Bone marrow (tissue), 2 donors: Measurements from ENCODE around the gene HADHB.
"Not testable (repeated sequence)": the region's sequence is repeated elsewhere in the genome, so short reads cannot be mapped to it uniquely, and the experiment has no call there.

Experiments
- DNase-seq, 2 donors: peaks; one replicate each; lab custom pipeline; 2025; lab: John Stamatoyannopoulos, UW

HADHB gene

DNA sequence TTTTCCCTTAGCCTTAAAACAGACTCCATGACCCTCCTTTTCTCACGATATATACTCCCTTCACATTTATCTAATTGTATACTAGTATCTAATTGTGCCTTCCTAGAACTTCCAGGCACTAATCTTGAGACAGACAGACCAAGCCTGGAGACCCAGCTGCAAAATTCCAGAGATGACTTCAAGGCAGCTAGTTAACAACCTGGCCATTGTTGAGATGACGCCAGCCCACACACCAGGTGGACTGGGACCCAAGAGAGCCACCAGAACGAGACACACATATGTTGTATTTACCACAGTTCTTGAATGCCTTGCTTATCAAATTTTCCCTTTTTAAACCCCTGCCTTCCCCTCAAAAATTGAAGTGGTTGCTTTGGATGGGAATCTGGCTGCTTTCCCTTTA, 52.3 kb downstream of the HADHB start:
- DNase-seq, result no peak

DNA sequence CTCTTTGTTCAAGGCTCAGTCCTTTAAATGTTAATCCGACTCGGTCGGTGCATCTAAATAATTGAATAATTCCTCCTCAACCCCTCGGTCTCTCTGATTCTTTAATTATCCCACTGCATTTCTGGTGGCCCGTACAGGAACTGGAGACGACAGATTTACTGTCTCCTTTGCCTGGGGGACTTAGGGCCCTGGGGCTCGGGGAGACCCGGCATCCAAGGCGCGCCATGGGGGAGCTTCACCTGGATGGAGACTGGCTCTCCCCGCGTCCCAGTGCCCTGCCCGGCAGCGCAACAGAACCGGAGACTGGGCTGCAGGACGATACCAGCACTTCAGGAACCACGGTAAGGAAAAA, 53.5 kb downstream of the HADHB start:
- no peak for DNase-seq

DNA sequence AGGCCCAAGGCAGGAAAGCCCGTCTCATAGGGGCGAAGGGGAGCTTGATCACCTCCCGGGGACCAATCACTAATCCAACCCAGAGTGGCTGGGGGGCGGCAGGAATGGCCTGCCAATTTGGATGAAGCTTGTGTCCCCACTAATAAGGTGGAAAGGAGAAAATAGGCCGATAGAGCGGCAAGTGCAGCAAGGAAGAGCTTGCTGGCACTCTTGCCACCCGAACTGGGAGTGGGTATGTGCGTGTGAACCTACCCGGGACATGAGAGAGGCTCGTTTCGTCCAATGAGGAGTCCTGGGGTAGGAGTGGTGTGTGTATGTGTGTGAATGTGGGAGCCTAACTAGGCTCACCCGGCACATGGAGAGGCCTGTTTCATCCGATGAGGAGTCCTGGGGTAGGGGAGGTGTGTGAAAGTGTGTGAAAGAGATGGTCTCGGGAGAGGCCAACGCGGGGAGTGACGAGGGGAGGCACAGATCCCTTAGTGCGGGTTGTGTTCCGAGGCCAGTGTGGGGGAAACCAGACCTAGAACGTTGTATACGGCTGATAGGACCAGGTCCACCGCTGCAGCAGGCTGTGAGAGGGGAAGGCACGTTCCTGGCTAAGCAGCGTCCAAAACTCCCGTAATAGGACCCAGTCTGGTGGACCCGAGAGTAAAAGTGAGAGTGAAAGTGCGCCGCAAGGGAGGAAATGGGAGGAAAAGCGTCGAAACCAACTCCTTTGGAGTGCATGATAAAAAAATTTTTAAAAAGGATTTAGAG, 54.1 kb downstream of the HADHB start:
- peak in 1 of 2 donors; percentile 35 for DNase-seq

DNA sequence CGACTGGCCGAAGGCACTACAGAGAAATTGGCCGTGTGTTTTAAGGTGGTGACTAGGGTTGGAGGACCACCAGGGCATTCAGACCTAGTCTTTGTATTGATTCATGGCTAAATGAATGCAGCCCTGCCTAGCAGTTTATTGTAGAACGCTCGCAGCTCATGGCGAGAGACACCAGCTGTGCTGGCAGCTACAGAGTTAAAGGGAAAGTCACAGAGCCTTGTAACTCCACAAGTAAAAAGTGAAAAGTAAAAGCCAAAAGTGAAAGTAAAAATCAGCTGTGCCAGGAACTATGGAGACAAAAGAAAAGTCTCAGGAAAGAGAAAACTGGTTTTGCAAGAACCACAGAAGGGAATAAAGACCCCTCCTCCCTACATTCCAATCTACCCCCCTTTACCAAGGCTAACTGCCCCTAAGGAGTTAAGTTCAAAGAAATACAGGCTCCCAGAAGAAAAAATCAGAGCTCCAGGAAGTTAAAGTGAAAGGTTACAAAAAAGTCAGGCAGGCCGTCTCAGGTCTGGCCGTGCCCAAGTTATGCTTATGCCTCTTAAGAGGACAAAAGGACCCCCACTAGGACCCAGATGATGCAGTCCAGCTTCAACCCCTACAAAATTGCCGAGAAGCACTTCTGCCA, 54.8 kb downstream of the HADHB start:
- peak in 1 of 2 donors; percentile 52 for DNase-seq

DNA sequence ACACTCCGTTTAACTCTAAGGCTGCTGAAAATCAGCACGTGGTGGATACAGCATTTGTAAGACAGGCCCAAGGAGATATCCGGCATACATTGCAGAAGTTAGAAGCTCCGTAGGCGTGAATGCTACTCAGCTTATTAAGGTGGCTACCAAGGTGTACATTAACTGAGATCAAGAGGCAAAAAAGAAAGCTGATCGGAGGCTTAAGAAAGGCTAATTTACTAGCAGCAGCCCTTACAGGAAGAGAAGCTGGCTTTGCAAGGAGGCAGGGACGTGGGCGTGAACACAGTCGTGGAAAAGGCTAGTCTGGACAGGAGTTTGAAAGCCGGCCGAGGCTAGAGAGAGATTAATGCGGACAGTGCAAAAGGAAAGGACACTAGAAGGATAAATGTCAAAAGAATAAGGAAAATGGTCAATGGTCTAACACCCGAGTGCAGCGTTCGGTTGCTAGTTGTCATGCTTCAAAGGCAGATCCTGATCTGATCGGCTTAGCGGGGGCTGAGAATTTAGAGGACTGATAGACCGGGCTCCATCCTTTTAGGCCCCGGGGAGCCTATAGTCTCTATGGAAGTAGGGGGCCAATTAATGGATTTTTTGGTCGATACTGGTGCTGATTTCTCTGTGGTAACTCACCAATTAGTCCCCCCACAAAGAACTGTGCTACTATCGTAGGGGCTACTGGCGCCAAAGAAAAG, 55.6 kb downstream of the HADHB start:
- DNase-seq, result no peak

DNA sequence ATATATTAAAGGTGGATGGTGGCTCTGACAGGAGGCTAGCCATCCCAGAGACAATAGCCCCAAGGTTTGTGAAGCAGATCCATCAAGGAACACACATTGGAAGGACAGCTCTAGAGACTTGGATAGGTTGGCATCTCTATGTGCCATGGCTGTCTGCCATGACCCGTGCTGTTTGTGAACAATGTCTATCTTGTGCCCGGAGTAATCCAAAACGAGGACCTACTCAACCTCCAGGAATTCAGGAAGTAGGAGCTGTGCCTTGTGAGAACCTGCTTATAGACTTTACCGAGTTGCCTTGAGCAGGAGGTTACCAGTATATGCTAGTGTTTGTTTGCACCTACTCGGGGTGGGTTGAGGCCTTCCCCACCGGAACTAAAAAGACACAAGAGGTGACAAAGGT, 58.1 kb downstream of the HADHB start:
- no peak for DNase-seq

DNA sequence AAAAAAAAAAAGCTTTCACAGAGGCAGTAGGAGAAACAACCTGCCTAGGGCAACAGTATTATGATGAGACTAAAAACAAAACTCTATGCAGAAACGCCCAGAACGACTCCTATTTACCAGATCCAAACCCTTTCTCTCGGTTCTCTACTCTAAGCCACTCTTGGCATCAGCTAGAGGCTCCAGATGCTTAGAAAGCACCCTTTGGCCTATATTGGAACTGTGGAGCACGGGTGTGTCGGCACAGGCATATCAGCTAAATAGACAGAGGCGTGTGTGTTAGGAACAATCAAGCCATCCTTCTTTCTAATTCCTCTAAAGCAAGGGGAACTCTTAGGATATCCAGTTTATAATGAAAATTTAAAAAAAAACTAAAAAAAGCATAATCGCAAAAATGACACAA, 60.4 kb downstream of the HADHB start:
- not testable (repeated sequence) for DNase-seq

DNA sequence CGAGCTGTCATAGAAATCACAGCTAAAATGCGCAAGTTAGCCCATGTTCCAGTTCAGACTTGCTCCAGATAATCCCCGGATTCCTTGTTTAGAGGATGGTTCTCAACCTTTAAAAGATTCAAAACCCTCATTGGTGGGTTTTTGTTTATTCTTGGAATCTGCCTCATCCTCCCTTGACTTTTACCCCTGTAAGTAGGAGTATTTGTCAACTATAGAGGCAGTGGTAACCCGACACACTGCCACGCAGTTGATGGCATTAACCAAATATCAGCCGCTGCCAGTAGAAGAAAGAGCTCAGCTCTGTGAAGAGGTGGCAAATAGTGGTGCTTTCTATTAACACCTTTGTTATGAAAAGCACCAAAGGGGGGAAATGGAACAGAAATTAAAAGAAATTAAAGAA, 60.8 kb downstream of the HADHB start:
- no peak for DNase-seq

DNA sequence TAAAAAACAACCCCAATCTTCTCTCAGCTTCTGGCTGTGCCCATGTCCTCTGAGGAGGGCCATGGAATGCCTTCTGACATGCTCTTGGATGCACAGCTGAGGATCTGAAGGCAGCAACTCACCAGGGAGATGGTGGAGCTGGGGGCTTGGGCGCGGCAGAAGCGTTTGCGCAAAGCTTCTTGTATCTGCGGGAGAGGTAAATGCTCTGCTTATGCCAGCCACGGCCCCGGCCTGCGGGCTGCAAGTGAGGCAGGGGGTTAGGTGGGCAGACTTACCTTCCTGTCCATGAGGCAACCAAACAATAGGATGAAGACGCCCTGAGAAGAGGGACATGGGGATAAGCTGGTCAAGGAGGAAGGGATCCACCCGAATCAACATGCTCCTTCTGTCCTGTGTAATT, 65.2 kb downstream of the HADHB start:
- DNase-seq, result no peak

DNA sequence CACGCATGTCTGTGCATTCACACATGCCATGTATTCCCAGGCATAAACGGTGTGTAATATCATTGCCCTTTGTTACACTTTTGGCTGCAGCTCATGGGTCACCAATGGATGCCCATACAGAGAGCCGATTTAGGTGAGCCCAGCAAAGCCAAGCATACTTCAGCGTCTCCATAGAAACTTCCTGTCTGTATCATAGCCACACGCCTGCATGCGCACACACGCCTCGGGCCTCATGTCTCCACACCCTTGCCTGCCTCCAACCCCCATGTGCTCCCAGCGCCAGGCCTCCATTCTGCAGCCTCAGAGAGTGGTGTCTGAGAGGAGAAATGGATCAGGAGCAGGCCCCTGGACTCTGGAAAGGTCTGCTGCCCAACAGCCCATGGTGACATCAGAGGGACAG, 67.7 kb downstream of the HADHB start:
- DNase-seq, result no peak

DNA sequence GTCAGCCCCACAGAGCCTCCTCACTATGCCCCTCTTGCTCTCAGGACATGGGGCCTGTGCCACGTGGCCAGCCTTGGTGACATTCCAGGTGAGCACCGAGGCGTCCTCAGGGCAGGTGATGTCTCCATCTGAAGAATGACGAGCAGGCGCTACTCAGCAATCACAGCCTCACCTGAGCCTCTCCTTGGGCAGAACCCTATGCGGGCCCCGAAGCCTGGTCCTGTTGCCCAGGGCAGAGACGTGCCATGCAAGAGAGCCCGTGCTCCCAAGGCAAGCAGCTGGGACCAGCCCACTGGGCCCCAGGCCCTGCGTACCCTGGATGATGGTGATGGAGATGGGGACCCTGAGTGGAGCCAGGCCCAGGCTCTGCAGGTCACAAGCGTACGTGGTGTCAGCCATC, 68.7 kb downstream of the HADHB start:
- DNase-seq, result no peak

DNA sequence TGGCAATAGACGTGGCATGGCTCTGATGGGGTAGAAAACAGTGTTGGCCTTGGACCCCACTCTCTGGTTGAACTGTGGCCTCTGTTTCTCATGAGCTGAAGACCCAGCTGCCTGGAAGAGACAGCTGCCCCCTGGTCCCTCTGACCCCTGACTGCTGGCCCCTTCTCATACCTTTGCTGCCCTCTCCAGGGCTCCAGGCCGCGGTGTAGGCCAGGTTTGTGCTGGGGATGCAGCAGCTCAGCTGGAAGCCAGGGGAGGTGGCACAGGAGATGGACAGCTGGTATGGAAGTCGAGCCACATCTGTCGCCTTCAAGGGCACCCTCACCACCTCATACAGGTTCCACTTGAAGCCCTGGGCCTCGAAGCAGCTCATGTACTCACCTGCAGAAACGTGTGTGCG, 69.5 kb downstream of the HADHB start:
- no peak for DNase-seq

DNA sequence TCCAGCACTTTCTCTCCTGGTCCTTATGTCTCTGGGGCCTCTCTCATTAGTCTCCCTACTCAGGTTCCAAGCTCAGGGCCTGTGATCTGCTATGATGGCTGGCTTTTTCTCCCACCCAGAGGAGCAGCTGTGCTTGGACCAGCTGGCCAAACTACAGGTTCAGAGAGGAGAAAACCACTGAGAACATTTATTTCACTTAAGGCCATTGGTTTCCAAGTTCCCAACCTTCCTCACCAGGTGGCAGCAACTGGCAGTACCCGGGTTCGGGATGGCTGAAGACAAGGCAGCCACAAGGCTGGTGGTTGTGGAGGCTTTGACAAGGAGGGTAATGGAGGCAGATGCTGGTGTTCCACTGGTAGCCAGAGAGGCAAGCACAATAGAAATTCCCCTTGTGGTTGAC, 71.3 kb downstream of the HADHB start:
- no peak for DNase-seq

DNA sequence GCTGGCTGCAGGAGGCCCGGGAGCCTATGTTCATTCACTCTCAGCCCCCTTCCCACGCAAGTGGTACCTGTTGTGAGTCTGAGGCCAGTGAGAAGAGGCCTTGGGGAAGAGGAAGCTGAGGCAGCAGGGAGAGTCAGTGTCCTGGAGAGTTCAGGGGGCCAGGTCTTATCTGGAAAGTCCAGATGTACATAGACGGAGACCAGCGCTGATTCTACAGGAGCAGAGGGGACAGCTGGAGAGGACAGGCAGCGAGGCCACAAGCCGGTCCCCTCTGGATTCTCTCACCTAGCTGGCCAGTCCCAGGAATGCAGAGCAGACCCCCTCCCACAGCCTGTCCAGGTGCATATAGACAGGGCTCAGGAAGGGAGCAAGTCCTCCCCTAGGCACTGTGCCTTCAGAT, 72.1 kb downstream of the HADHB start:
- no peak for DNase-seq

DNA sequence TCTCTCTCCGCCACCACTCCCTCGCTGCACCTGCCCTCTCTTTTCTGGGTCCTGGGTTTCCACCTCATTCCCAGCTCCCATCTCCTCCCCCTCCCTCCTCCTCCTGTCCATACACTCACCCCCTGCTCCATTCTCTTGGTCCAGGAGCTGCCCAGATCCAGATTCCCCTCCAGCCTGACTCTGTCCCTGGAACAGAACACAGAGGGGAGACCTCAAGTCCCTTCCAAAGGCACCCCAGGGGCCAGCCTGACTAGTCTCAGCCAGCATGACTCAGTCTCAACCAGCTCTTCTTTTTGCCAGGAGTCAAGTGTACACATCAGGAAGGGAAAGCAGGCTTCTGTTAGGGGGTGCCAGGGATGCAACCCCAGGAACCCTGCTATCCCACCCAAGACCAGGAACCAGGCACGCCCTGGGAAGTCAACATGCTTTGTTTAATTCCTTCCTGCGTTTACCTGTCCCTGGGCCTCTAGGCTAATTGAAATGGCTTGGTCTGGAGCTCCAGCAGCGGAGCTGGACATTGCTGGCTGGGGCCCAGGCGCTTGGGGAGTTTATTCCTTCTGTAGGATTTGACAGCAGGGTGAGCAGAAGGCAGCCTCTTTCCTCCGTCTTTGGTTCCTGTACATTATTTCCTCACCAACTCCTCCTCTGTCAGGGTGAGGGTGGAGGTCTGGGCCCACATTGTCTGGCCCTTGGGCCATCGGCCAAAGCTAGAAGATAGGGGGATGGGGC, 72.8 kb downstream of the HADHB start:
- DNase-seq, result no peak

DNA sequence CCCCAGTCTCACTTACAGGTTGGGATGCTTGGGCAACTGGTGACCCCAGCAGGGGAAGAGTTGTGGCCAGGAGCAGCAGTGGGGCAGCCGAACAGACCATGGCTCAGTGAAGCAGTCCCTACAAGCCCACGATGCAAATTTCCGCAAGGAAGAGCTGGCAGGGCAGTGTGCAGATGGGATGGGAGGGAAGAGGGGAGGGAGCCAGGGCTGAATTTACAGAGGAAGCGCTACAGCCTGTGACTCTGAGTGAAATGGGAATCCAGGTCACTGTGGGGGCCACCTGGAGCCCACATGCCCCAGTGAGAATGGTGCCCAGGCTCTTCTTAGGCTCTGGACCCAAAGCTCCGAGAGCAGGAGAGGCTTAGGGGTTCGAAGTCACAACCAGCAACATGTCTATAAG, 74.2 kb downstream of the HADHB start:
- DNase-seq, result no peak

DNA sequence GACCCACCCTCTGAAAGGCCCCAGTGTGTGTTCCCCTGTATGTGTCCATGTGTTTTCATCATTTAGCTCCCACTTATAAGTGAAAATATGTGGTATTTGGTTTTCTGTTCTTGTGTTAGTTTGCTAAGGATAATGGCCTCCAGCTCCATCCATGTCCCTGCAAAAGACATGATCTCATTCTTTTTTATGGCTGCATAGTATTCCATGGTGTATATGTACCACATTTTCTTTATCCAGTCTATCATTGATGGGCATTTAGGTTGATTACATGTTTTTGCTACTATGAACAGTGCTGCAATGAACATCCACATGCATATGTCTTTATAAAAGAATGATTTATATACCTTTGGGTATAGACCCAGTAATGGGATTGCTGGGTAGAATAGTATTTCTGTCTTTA, 79.7 kb downstream of the HADHB start:
- not testable (repeated sequence) for DNase-seq

DNA sequence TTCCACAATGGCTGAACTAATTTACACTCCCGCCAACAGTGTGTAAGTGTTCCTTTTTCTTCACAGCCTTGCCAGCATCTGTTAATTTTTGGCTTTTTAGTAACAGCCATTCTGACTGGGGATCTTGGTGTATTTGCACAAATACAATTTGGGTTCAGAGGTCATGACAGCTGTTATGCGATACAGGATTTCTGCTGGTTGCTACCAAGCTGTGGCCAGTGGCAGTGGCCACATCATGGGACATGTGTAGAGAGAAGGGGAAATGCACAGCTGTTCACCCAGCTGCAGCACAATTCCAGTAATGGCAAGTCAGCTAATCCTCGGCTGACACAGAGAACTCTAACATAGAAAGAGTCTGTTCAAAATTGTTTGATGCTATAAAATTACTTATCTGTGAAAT, 80.2 kb downstream of the HADHB start:
- no peak for DNase-seq

DNA sequence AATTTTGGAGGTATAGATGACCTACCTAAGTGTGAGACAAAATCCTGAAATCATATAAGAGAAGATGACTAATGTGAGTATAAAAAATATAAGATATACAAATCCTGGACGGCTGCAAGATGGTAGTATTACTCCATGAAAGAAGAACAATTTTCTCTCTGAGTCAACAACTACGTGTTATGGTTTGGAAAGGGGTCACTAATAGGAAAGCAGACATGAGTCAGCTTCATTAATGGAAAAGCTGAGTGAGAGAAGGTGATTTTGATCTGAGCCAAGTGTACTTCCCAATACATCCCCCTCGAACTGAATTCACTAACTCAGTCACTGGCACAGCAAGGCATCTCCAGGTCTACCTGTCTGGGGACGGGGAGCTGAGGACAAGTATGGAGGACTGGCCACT, 81.1 kb downstream of the HADHB start:
- DNase-seq, result no peak

DNA sequence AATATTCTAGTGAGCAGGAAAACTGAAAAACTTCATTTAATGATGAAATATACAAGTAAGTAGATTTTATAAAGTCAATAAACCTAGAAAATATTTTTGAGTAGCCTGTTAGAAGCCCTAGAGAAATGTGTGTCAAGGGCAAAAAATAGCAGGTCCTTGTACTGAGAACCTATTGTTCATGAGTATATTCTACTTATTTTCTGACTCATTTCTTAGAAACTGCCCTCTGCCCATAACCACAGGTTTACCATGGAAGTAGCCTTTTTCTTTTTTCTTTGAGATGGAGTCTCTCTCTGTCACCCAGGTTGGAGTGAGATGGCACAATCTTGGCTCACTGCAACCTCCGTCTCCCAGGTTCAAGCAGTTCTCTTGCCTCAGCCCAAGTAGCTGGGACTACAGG, 81.8 kb downstream of the HADHB start:
- DNase-seq, result no peak

DNA sequence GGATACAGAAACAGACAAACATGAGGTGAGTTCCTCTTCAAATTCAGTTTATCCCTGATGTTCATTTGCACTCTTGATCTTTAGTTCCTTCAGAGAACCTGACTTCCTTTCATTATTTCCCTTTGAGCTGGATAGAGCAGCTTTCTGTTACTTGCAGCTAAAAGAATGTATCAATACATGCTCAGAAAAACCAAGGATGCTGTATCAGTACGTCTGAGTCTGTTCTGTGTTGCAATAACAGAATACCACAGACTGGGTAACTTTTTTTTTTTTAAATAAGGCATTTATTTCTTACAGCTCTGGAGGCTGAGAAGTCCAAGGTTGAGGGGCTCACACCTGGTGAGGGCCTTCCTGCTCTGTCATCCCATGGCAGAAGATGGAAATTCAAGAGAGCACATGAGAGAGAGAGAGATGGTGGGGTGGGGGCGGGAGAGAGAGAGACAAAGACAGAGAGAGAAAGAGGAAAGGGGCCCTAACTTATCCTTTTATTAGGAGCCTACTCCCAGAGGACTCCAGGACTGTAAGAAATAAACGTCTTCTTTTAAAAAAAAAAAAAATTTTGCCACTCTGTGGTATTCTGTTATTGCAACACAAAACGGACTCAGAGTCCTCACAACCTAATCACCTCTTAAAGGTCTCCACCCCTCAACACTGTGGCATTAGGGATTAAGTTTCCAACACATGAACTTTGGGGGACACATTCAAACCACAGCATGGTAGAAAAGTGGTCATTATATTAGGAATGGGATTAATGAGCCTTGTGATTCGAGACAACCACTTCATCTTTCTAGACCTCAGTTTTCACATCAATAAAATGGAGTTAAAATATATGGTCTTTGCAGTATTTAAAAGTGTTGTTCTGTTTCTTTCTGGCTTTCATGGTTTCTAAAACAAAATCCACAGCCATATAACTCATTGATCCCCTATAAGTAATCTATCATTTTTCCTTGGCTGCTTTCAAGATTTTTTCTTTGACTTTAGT, 82.8 kb downstream of the HADHB start:
- DNase-seq, result no peak

DNA sequence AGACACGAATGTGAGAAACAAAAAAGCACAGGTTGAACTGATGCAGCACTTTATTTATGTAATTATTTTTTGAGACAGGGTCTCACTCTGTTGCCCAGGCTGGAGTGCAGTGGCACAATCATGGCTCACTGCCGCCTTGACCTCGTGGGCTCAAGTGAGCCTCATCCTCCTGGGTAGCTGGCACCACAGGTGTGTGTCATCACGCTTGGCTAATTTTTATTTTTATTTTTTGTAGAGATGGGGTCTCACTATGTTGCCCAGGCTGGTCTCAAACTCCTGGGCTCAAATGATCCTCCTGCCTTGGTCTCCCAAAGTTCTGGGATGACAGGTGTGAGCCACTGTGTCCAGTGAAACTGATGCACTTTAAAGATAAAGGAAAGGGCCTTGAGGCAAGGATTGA, 84.3 kb downstream of the HADHB start:
- not testable (repeated sequence) for DNase-seq
